GM21423 (cell line): Measurements from ENCODE around the gene STRIT1.
"Not testable (repeated sequence)": the region's sequence is repeated elsewhere in the genome, so short reads cannot be mapped to it uniquely, and the experiment has no call there.

Experiments
- ATAC-seq: cut with Tn5 transposase; IDR thresholded peaks from one replicate; pipeline ENCODE4 v1.9.1; 2021; ENCODE audit warnings: mild to moderate bottlenecking, moderate library complexity; ENCODE audit not compliant: unreplicated experiment

The STRIT1 gene

DNA sequence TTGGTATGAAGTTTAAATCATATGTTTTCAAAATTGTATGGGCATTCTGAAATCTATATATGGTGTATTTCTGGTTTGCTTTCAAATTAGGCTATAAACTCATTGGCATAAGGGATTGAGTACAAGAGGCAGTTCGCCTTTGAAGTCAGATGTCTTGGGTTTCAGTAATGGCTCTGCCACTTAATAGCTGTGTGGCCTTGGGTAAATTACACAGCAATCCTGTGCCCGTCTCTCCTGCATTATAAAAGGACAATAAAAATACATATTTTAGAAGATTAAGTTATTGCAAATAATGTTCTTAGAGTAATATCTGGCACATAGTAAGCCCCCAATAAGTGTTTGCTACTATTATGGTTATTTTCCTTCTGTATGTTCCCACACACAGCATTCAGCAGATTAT lies 20.4 kb upstream of the STRIT1 start:
- no peak for ATAC-seq

DNA sequence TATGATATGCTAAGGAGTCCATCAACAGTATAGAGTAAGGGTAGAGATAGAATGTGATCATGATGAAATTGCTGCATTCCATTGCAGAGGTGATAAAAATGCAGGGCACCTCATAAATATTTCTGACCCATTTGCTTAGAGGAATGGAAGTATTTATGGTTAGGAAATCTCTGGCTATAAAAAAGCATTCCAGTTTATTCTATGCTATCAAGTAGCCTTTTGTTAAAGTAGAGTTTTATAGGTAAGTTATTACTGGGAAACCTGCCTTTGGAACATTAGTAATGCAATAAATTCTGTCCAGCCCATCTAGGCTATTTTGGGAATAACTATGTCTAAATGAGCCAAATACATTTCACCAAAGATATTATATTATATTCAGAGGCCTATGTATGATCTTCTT lies 19.8 kb upstream of the STRIT1 start:
- ATAC-seq: no peak

- no peak for ATAC-seq
Observed at GRCh38 chr3:155312781-155313180, 19.3 kb upstream of the STRIT1 start.

GRCh38 chr3:155309581-155309980 lies 16.1 kb upstream of the STRIT1 start:
- ATAC-seq: no peak

GRCh38 chr3:155308831-155309230 lies 15.3 kb upstream of the STRIT1 start:
- no peak for ATAC-seq

DNA sequence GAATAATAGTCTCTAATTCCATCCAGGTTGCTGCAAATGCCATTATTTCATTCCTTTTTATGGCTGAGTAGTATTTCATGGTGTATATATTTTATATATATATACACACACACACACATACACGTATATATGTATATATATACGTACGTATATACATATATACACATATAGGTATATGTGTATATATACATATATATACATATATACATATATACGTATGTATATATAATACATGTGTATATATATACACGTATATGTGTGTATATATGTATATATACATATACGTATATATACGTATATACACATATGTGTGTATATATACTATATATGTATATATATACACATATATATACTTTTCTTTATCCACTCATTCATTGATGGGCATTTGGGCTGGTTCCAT lies 13.7 kb upstream of the STRIT1 start:
- no peak for ATAC-seq

DNA sequence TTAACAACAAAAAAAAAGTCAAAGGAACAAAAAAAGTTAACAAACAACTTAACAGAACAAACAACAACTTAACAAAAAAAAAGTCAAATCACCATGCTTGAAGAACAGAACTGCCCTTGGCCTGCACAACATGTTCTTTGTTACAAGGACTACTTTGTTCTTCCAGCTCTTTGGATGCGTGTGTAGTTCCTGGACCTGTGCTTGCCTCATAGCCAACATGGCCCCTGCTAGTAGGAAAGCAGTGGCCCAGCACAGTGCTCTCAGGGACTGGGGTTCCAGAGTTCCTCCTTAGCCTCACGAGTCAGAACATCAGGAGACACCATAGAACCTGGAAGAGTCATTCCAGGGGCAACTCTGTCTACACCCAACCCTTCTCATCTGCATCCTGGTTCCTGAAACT lies 10.9 kb upstream of the STRIT1 start:
- no peak for ATAC-seq

DNA sequence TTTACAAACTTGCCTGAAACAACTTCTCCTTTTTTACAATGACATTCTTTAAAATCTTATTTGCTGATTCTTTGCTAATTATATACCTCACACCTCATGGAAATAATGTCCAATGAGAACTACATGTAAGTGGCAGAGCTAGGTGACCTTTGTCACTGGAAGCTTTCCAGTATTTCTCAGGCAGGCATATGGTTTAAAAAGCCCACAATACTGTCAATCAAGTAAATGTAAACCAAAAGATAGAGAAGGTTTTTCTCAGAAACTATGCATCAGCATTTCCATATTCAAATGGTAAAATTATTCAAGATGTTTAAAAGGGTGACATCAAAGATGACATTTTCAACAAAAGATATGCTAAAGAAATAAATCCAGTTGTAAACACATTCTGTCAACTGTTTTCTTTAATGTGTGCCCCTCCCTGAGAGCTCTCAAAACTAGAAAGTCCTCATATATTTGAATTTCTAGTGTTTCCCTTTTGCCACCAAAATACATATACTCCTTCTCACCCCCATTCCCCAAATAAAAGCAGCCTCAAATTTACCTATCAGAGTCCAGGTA lies 10.1 kb upstream of the STRIT1 start:
- no peak for ATAC-seq

DNA sequence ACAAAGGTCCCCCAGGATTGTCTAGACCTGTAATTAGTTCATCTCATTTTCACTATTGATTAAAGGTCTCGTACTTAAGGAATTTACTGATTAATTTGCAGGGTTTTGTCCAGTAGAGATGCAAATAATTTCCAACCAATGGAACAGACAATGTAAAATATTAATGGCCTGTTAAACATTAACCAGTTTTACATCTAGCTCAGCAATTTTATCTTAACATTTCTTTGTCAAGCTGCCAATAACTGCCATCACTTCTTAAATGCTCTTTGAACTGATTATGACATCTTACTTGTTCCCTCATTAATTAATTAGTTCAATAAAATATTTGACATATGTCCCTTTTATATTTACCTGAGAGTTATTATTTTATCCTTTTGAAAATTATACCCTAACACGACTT lies 9.4 kb upstream of the STRIT1 start:
- ATAC-seq: no peak

- no peak for ATAC-seq
Observed at GRCh38 chr3:155302481-155302880, 9.0 kb upstream of the STRIT1 start.

DNA sequence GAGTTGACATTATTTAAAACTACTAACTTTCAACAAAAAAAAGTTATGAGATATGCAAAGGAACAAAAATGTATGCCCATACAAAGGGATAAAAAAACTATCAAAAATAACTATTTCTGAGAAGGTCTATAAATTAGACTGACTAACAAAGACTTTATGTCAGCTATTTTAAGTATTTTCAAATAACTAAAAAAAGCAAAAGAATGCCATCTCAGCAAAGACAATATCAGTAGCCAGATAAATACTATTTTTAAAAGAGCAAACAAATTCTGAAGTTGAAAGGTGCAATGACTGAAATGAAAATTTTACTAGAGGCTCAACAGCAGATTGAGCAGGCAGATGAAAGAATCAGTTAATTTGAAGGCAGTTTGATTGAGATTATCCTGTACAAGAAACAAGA lies 3.6 kb upstream of the STRIT1 start:
- ATAC-seq: no peak

DNA sequence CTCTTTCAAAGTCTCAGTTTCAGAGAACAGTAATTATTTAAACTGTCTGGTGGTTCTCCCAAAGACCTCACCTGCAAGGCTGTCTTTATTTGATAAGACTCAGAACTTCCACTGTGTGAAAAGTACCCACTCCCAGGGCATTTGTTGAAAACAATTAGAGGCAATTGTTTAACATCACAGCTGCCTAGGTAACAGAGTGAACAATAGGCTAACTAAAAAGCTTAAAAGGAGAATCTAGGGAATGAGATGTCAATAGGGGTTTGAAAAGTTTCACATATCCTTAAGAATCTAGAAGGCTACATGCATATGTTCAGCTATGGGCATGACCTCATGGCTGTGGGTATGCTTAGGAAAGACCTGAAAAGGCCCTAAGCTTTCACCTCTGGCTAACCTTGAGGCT lies 2.9 kb upstream of the STRIT1 start:
- no peak for ATAC-seq

GRCh38 chr3:155292693-155293092 lies 790 bp downstream of the STRIT1 start:
- no peak for ATAC-seq

GRCh38 chr3:155292133-155292532 lies 1.4 kb downstream of the STRIT1 start:
- no peak for ATAC-seq

- no peak for ATAC-seq
Observed at GRCh38 chr3:155286736-155287135, 6.7 kb downstream of the STRIT1 start.

GRCh38 chr3:155285936-155286335 lies 7.5 kb downstream of the STRIT1 start:
- no peak for ATAC-seq

- no peak for ATAC-seq
Observed at GRCh38 chr3:155283092-155284056, 10.1 kb downstream of the STRIT1 start.

- ATAC-seq: no peak
Observed at GRCh38 chr3:155282385-155283091, 10.9 kb downstream of the STRIT1 start.

DNA sequence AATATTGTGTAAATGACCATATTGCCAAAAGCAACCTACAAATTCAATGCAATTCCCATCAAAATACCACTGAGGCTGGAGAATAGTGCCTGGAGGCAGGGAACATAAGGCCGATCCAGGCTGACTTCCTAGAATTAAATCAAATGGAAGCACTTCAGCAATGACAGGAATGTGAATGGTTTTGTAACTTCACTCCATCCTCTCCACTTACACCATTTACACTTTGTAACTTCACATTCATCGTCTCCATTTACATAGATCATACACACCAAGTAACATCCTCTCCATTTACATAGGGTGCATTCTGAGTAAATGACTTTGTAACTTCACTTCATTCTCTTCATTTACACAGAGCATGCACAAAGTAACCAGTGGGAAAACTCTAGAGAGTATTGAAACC lies 11.6 kb downstream of the STRIT1 start:
- no peak for ATAC-seq

DNA sequence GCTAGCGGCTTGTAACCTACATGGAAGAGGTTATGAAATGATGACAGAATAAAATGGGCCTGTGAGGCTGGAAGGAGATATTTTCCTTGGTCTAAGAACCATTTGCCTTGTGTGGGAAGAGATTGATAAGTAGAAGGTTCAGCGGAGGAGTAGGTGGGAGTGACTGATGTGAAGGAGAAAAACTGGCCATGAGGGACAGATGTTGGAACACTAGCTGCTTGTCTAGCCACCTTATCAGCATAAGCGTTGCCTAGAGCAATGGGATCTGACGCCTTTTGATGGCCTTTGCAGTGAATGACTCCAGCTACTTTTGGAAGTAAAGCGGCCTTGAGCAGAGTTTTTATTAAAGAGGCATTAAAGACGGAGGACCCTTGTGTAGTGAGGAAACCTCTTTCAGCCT lies 17.4 kb downstream of the STRIT1 start:
- ATAC-seq: not testable (repeated sequence)

DNA sequence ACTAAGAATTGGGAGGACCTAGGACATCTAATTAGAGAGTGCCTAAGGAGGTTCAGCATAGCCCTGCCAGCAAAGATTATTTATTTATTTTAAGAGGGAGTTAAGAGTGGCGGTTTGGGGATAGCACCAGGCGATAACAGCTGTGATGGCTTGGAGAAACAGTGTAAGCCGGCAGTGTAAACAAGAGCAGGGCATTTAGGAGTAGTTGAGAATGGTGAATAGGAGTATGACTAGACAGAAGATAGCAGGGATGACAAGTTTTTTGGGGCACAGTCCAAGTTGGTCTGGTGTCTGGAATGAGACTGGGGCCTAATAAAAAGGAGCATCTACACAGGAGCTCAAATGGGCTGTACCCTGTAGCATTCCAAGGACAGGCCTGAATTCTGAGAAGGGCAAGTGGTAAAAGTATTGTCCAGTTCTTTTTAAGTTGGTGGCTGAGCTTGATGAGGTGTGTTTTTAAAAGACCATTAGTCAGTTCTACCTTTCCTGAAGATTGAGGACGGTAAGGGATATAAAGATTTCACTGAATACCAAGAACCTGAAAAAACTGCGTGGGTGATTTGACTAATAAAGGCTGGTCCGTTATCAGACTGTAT lies 18.2 kb downstream of the STRIT1 start:
- not testable (repeated sequence) for ATAC-seq
